Breast epithelium (tissue), 3 donors: ENCODE results near the gene ATP1B1.

ENCODE experiments used
- CTCF ChIP-seq, 3 donors: fragments of 450-650 bp; IDR thresholded peaks; one replicate each; pipeline ENCODE4 v1.5.1; 2016 to 2017; ENCODE audit warnings: antibody characterized with exemption in 3 of 3, mild to moderate bottlenecking in 3 of 3, moderate library complexity in 3 of 3
- POLR2A ChIP-seq: fragments of 450-650 bp; IDR thresholded peaks from one replicate; pipeline ENCODE4 v1.6.1; 2016; ENCODE audit warnings: antibody characterized with exemption, mild to moderate bottlenecking, moderate library complexity

GRCh38 chr1:169133228-169133576, 26.7 kb downstream of the ATP1B1 start:
- TF ChIP-seq CTCF (IDR thresholded peaks at IDR 0.05) (no peak), POLR2A (no peak)
